ENCODE data around the gene OR6X1.

DNA sequence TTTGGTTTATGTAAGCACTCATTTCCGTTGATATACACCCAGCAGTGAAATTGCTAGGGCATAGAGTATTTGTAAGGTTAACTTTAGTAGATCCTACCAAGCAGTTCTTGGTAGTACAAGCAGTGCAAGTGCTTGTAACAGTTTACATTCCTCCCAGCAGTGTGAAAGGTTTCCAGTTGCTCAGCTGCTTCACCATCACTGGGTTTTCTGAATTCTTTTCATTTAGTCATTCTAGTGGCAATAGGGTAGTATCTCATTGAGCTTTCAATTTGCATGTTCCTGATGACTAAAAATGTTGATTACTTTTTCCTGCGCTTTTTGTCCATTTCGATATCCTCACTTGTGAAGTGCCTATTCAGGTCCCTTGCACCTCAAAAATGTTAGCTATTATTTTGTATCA, 47.1 kb downstream of the OR6X1 start:
- TF ChIP-seq, protein P1, sequence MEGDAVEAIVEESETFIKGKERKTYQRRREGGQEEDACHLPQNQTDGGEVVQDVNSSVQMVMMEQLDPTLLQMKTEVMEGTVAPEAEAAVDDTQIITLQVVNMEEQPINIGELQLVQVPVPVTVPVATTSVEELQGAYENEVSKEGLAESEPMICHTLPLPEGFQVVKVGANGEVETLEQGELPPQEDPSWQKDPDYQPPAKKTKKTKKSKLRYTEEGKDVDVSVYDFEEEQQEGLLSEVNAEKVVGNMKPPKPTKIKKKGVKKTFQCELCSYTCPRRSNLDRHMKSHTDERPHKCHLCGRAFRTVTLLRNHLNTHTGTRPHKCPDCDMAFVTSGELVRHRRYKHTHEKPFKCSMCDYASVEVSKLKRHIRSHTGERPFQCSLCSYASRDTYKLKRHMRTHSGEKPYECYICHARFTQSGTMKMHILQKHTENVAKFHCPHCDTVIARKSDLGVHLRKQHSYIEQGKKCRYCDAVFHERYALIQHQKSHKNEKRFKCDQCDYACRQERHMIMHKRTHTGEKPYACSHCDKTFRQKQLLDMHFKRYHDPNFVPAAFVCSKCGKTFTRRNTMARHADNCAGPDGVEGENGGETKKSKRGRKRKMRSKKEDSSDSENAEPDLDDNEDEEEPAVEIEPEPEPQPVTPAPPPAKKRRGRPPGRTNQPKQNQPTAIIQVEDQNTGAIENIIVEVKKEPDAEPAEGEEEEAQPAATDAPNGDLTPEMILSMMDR (IDR thresholded peaks at IDR 0.05): no peak
- no peak for TF ChIP-seq EP300 (IDR thresholded peaks at IDR 0.05)
- no peak for TF ChIP-seq POLR2A (IDR thresholded peaks at IDR 0.05)
